Vagina (tissue), 2 donors: ENCODE results near the gene ZNF483.

Experiments used
- CTCF ChIP-seq, 3 experiments: fragments of 450-650 bp in 2 of 3; fragments of 200-600 bp in 1 of 3; sonication (generic) in 1 of 3; IDR thresholded peaks; one replicate each; pipeline ENCODE4 v1.5.1; 2017 to 2019; ENCODE audit warnings: antibody characterized with exemption in 3 of 3, mild to moderate bottlenecking in 2 of 3, moderate library complexity in 2 of 3
- POLR2AphosphoS5 ChIP-seq, 2 donors: sonication (generic); formaldehyde crosslinking; IDR thresholded peaks; one replicate each; pipeline ENCODE4 v1.9.0; 2017; ENCODE audit warnings: antibody characterized with exemption in 2 of 2, mild to moderate bottlenecking in 2 of 2, low read depth in 1 of 2; ENCODE audit not compliant: insufficient read depth in 1 of 2

- TF ChIP-seq POLR2AphosphoS5 (IDR thresholded peaks at IDR 0.05; ENCODE audit: insufficient read depth in 1 of 2, low read depth in 1 of 2) (no peak), CTCF (IDR thresholded peaks at IDR 0.05) (no peak)
Measured at GRCh38 chr9:111475195-111475594, 49.8 kb upstream of the ZNF483 start.
